Ishikawa (cell line): ENCODE measurements around the gene SLC19A3.

Source experiments
- CEBPB ChIP-seq: IDR thresholded peaks from 2 replicates; pipeline ENCODE4 v1.6.1; 2012
- CREB1 ChIP-seq: IDR thresholded peaks from 2 replicates; pipeline ENCODE4 v1.6.1; 2012; ENCODE audit warnings: low read depth
- EGR1 ChIP-seq: IDR thresholded peaks from 2 replicates; pipeline ENCODE4 v1.6.1; 2012
- EP300 ChIP-seq: IDR thresholded peaks from 2 replicates; pipeline ENCODE4 v1.6.1; 2012; ENCODE audit warnings: borderline replicate concordance
- FOXM1 ChIP-seq: IDR thresholded peaks from 2 replicates; pipeline ENCODE4 v1.6.1; 2012; ENCODE audit warnings: low read depth, borderline replicate concordance
- NFIC ChIP-seq: IDR thresholded peaks from 2 replicates; pipeline ENCODE4 v1.6.1; 2012
- RAD21 ChIP-seq: IDR thresholded peaks from 2 replicates; pipeline ENCODE4 v1.6.1; 2012; ENCODE audit warnings: low read depth
- TAF1 ChIP-seq: IDR thresholded peaks from 2 replicates; pipeline ENCODE4 v1.6.1; 2012; ENCODE audit warnings: low read depth, mild to moderate bottlenecking
- TCF12 ChIP-seq: IDR thresholded peaks from 2 replicates; pipeline ENCODE4 v1.6.1; 2012; ENCODE audit warnings: low read depth
- TEAD4 ChIP-seq: IDR thresholded peaks from 2 replicates; pipeline ENCODE4 v1.6.1; 2012
- YY1 ChIP-seq: IDR thresholded peaks from 2 replicates; pipeline ENCODE4 v1.6.1; 2012; ENCODE audit warnings: low read depth
- ZBTB7A ChIP-seq: IDR thresholded peaks from 2 replicates; pipeline ENCODE4 v1.6.1; 2012; ENCODE audit warnings: low read depth
- TF ChIP-seq, protein P1 (sequence below): IDR thresholded peaks from 2 replicates; pipeline ENCODE4 v1.6.1; 2012
- TF ChIP-seq, protein P2 (sequence below): IDR thresholded peaks from 2 replicates; pipeline ENCODE4 v1.6.1; 2012
- TF ChIP-seq, protein P3 (sequence below): IDR thresholded peaks from 2 replicates; pipeline ENCODE4 v1.6.1; 2012; ENCODE audit warnings: low read depth, mild to moderate bottlenecking

The SLC19A3 gene

DNA sequence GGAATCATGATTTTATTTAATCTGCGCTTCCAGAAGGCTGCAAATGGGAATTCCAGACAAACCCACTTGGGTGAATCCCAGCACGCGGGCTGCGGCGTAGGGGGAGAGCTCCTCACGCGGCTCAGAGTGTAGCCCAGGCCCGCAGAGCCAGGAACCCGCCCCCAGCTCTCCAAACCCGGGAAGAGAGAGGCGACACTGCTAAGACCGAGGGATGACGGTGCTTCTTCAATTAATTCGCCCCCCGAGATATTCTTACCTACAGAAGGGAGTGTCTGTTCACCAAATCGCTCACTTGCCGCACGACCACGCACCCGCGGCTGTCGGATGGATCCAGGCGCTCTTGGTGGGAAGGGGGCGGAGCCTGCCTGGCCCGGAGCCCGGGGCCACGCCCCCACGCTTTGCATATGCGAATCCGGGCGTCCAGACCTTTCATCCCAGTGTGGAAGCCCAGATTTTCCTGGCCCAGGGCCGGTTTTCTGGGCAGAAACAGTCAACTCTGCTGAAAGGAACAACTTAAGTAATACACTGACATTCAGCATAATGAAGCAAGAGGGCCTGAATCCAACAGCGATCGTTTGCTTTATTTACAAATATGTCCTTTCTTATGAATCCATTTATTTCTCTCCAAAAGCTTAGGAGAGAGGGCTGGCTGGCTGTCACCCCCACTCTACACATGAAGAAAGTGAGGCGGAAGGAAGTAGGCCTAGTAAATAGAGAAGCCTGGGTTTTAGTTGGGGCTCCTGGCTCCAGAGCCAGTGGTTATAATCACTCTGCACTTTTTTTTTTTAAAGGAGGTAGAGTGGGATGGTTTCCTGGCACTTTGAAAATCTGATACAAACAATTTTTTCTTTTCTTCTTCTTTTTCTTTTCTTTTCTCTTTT, at the start of gene SLC19A3:
TSS of gene SLC19A3 (minus strand) at position 342 of the 881 bp plus-strand sequence. CDS start 15,710 bp downstream, outside the sequence.
- TF ChIP-seq, protein P1, sequence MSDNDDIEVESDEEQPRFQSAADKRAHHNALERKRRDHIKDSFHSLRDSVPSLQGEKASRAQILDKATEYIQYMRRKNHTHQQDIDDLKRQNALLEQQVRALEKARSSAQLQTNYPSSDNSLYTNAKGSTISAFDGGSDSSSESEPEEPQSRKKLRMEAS = peak; percentile 57
- TF ChIP-seq NFIC (peak; percentile 62), CEBPB (no peak)

DNA sequence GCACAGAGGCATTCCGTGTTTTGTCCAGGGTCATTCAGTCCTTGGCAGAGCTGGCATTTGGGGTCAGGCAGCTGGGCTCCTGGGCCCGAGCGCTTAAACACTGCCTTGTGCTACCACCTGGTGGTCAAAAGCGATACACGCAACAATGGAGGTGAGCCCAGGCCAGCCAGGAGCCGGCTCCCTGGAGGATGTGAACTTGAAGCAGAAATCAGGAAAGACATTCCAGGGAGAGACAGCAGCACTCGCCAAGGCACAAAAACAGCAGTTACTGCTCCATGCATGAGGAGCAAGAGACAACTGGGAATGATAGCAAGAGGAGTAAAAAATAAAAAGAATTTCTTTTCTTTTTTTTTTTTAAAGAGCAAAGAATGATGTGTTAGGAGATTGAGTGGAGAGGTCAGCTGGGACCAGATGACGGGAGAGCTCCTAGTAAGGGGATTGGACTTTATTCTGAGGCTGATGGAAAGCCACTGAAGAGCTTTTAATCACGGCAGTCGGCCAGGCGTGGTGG, 48.6 kb upstream of the SLC19A3 start:
- TF ChIP-seq, protein P2, sequence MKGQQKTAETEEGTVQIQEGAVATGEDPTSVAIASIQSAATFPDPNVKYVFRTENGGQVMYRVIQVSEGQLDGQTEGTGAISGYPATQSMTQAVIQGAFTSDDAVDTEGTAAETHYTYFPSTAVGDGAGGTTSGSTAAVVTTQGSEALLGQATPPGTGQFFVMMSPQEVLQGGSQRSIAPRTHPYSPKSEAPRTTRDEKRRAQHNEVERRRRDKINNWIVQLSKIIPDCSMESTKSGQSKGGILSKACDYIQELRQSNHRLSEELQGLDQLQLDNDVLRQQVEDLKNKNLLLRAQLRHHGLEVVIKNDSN = no peak
- TF ChIP-seq TAF1 = no peak
- TF ChIP-seq RAD21 = peak; percentile 91
- no peak for TF ChIP-seq EP300
- TF ChIP-seq CREB1 = no peak
- TF ChIP-seq, protein P1 = no peak
- TF ChIP-seq, protein P3, sequence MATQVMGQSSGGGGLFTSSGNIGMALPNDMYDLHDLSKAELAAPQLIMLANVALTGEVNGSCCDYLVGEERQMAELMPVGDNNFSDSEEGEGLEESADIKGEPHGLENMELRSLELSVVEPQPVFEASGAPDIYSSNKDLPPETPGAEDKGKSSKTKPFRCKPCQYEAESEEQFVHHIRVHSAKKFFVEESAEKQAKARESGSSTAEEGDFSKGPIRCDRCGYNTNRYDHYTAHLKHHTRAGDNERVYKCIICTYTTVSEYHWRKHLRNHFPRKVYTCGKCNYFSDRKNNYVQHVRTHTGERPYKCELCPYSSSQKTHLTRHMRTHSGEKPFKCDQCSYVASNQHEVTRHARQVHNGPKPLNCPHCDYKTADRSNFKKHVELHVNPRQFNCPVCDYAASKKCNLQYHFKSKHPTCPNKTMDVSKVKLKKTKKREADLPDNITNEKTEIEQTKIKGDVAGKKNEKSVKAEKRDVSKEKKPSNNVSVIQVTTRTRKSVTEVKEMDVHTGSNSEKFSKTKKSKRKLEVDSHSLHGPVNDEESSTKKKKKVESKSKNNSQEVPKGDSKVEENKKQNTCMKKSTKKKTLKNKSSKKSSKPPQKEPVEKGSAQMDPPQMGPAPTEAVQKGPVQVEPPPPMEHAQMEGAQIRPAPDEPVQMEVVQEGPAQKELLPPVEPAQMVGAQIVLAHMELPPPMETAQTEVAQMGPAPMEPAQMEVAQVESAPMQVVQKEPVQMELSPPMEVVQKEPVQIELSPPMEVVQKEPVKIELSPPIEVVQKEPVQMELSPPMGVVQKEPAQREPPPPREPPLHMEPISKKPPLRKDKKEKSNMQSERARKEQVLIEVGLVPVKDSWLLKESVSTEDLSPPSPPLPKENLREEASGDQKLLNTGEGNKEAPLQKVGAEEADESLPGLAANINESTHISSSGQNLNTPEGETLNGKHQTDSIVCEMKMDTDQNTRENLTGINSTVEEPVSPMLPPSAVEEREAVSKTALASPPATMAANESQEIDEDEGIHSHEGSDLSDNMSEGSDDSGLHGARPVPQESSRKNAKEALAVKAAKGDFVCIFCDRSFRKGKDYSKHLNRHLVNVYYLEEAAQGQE = no peak
- no peak for TF ChIP-seq EGR1
- TF ChIP-seq NFIC = no peak
- 0 out of 2 replicates have a peak, but pooled peaks have one; percentile 57 for TF ChIP-seq YY1

DNA sequence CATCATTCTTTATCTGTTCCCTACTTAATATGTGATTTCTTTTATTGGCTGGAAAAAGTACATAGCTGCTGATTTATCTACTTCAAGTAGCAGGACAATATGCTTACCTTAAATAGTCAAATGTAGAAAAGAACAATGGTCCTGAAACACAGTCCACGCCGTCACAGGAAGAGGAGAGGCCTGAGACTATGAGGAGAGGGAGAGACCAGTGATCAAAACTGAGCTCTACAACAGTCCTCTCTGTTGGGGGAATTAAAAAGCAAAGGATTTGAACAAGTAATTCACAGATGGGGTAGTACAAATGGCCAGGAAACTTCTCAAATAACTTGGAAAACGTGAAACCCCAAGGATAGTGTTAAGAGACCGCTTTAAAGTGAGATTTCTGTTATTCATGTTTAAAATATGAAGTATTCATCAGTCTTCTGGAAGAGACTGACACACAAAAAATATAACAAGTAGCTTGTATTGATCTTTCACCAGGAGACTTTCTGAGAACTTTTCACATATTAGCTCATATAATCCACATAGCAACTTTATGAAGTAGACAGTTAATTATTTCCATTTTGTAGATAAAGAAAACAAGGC, 48.1 kb upstream of the SLC19A3 start:
- no peak for TF ChIP-seq RAD21

DNA sequence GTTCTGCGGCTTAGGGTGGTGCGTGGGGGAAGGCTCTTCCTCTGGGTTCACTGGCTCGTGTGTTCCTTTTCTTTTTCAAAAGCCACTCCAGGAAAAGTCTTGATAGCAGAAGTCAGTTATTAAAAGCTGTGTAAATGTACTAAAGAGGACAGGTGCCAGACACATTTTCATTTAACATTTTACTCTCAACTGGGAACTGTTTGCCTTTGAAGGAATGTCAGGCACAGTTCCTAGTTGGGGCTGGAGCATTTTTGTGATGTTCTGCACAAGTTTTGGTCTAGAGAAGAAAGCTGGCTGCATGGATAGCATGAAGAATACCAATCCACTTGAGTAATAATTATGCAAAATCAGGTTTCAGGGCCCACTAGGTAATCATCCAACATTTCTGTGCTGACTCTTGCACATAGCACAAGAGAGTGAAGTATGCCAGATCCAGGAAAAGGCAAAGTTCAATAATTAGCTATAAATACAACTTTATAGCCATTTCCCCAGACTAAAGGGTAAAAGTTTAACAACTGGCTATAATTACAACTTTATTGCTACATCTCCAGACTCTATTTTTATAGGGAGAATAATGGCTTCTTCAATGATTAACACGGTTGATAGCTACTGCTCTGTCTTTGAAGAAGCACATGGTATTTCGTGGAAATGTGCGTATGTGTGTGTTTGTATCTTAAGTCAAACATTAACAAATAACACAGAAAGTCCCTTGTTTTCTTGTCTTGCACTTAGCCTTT, 44.1 kb upstream of the SLC19A3 start:
- TF ChIP-seq TEAD4 (no peak), RAD21 (no peak), NFIC (no peak), TAF1 (no peak), TCF12 (no peak), CREB1 (no peak), ZBTB7A (no peak), EGR1 (no peak), CEBPB (no peak), YY1 (no peak), EP300 (no peak), FOXM1 (no peak)
- TF ChIP-seq, protein P2 = no peak
- TF ChIP-seq, protein P1 = no peak
- TF ChIP-seq, protein P3 = no peak

DNA sequence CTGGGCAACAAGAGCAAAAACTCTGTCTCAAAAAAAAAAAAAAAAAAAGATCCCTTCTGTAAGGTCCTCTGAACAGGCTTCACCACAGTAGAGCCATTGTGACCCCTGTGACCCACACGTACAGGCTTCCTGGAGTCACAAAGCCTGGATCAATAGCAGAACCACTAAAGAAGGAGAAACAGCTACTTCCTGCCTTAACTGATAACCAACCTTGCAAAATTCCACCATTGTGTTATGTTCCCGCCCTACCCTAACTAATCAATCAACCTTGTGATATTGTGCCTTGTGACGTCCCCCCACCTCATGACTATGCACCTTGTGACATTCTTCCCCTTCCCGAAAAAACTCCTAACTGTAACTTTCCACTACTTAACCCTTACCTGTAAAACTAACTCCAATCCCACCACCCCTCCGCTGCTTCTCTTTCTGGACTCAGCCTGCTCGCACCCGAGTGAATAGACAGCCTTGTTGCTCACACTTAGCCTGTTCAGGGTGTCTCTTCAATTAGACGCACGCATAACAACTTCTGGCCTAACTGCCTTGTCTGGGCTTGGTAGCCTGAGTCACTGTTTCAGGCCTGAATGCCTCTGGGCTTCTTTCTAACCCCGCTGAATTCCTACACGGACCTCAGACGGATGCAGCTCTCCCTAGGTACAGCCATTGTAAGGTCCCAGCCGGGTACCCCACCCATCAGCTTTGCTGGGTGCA, 41.7 kb upstream of the SLC19A3 start:
- no peak for TF ChIP-seq RAD21
- TF ChIP-seq NFIC = no peak
- TF ChIP-seq, protein P2 = no peak
- TF ChIP-seq FOXM1 = no peak
- TF ChIP-seq, protein P1 = no peak
- TF ChIP-seq CREB1 = no peak
- no peak for TF ChIP-seq EGR1
- no peak for TF ChIP-seq TCF12
- TF ChIP-seq, protein P3 = no peak
- TF ChIP-seq ZBTB7A = no peak
- TF ChIP-seq CEBPB = no peak
- no peak for TF ChIP-seq TEAD4
- no peak for TF ChIP-seq TAF1
- no peak for TF ChIP-seq YY1
- TF ChIP-seq EP300 = no peak
